HG02981 (cell line): ENCODE results near the gene ANP32B.
"Not testable (repeated sequence)": the region's sequence is repeated elsewhere in the genome, so short reads cannot be mapped to it uniquely, and the experiment has no call there.

Experiments used
- ATAC-seq: cut with Tn5 transposase; IDR thresholded peaks from one replicate; pipeline ENCODE4 v1.9.1; 2021; ENCODE audit warnings: mild to moderate bottlenecking, moderate library complexity; ENCODE audit not compliant: unreplicated experiment

The ANP32B gene

DNA sequence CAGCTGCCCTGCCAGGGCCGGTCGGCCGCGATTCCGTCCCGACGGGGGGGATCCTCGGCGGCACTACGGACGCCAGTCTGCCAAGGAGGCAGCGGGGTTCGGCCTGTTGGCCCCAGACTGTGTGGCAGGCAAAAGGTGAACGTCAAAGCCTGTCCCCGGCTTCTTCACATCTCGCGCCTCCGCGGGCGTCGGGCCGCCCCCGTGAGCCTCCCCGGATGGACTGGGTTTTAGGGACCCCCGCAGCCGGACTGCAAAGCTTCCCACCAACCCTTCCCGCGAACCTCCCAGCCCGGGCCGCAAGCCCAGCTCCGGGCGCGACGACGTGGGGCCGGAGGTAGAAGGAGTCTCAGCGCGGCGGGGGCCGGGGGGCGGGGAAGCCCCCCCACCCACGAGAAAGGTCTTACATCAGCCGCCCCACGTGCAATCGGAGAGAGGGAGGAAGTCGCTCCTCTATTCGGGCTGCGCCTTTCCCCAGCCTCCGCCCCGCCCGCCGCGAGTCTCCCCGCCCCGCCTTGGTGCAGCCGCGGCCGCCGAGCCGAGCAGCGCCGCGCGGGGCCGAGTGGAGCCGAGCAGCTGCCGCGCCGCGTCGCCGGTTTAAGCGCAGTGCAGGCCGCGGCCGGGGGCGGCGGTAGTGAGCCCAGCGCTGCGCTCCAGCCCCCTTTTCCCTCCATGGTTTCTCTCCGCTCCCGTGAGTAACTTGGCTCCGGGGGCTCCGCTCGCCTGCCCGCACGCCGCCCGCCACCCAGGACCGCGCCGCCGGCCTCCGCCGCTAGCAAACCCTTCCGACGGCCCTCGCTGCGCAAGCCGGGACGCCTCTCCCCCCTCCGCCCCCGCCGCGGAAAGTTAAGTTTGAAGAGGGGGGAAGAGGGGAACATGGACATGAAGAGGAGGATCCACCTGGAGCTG, at the start of gene ANP32B:
Gene ANP32B (plus strand): TSS at position 659 of the 906 bp plus-strand sequence. CDS start 215 bp downstream, at position 874.
- ATAC-seq: peak; percentile 68

- ATAC-seq: no peak
These were observed 48.6 kb upstream of the ANP32B start for GRCh38 chr9:97934321-97935115.

- ATAC-seq: no peak
These were observed 47.9 kb upstream of the ANP32B start for GRCh38 chr9:97935276-97935675.

GRCh38 chr9:97936998-97937397, 46.1 kb upstream of the ANP32B start:
- ATAC-seq: no peak

GRCh38 chr9:97938081-97938644, 45.0 kb upstream of the ANP32B start, which contains the start of gene HEMGN:
TSS of gene HEMGN (minus strand) at chr9:97938172. CDS start at chr9:97938136, 36 bp downstream.
- peak; percentile 67 for ATAC-seq

GRCh38 chr9:97940233-97940632, 42.9 kb upstream of the ANP32B start:
- no peak for ATAC-seq

DNA sequence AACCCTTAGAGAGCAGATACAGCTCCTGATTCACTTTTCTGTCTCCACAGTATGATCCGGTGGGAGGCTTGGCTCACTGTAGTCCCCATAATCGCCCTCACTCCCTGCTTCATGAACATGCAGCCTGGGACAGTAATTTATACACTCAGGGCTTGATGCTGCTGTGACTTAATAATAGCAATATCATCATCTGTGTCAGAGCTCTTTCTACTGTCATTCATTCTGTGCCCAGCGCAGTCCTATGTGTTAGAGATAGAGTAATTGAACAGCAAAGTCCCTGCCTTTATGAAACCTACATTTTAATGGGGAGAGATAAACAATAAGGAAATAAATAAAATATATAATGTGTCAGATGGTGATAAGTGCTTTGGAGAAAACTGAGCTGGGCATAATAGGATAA, 42.4 kb upstream of the ANP32B start:
- no peak for ATAC-seq

DNA sequence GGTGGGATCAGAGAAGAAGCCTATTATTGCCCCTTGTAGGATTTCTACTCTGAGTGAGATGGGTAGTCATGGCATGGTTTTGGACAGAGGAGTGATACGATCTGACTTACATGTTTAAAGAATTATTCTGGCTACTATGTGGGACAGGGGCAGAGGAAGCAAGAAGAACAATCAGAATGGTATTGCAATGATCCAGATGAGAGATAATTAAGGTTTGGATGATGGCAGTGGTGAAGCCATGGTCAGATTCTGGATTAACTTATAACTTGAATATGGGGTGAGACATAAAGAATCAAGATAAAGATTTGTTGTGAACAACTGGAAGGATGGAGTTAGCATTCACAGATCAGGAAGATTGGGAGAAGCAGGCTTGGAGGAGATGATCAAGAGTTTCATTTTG, 41.8 kb upstream of the ANP32B start:
- no peak for ATAC-seq

DNA sequence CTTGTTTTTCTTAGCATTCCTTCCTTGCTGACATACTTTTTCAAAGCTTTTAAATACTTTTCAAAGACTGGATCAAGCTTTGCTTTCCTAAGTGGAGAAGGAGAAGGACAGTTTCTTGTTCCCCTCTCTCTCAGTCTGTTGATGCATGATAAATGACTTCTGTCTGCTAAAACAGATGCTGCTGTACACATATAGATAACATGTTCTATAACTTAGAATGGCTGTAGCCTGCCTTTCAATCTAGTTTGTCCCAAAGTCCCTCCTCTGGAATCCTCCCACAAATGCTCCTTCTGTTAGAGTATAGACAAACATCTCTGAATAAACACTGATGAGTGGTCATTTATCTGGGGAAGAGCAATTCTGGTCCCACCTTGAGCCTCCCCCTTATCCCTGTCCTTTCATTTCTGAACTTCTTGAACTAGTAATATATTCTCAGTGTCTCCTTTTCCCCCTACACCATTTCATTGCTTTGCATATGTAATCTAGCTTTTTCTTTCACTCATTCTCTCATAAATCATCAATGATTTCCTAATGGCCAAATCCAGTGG, 39.8 kb upstream of the ANP32B start:
- ATAC-seq: no peak

GRCh38 chr9:97944612-97945011, 38.5 kb upstream of the ANP32B start:
- no peak for ATAC-seq

GRCh38 chr9:97945470-97945869, 37.7 kb upstream of the ANP32B start:
- ATAC-seq: not testable (repeated sequence)

GRCh38 chr9:97947094-97947493, 36.0 kb upstream of the ANP32B start:
- ATAC-seq: not testable (repeated sequence)

DNA sequence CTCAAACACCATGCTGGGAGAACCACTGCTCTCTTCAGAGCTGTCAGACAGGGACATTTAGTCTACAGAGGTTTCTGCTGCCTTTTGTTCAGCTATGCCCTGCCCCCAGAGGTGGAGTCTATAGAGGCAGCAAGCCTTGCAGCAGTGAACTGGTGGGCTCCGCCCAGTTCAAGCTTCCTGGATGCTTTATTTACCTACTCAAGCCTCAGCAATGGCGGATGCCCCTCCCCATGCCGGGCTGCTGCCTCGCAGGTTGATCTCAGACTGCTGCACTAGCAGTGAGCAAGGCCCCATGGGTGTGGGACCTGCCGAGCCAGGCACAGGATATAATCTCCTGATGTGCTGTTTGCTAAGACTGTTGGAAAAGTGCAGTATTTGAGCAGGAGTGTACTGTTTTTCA, 32.3 kb upstream of the ANP32B start:
- ATAC-seq: not testable (repeated sequence)

GRCh38 chr9:97954550-97954989, 28.6 kb upstream of the ANP32B start:
- peak; percentile 78 for ATAC-seq

GRCh38 chr9:97956331-97956730, 26.8 kb upstream of the ANP32B start:
- ATAC-seq: no peak

- ATAC-seq: no peak
These were observed 24.2 kb upstream of the ANP32B start for GRCh38 chr9:97958812-97959511.

GRCh38 chr9:97959585-97959984, 23.6 kb upstream of the ANP32B start:
- ATAC-seq: no peak

- not testable (repeated sequence) for ATAC-seq
These were observed 22.3 kb upstream of the ANP32B start for GRCh38 chr9:97960678-97961328.

- ATAC-seq: no peak
These were observed 21.8 kb upstream of the ANP32B start for GRCh38 chr9:97961361-97961760.

DNA sequence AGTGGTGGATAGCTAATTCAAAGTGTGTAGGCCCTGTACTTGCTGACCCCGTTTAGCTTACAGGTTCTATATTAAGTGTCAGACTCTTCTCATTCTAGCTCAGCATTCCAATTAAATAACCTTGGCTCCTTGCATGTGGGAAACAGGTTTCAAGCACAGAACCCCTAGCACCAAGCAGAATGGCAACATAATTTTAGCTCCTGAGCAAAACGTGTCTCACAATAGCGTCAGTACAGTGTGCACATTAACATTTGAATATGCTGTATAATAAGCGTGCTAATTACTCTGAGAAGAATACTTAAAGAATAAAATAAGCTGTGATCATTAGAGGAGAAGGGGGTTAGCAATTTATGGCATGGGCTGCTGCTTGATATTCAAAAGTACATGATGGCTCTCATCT, 21.0 kb upstream of the ANP32B start:
- no peak for ATAC-seq
